HepG2 (cell line): ENCODE measurements around the gene CPT1B.

Experiments used
- CTCF ChIP-seq: sonication (generic); formaldehyde crosslinking; IDR thresholded peaks from 2 replicates; pipeline ENCODE4 v1.5.0; 2020; ENCODE audit warnings: mild to moderate bottlenecking, missing genetic modification reagents, moderate library complexity
- MYC ChIP-seq: sonication (generic); formaldehyde crosslinking; IDR thresholded peaks from 2 replicates; pipeline ENCODE4 v1.9.0; 2021; ENCODE audit warnings: missing genetic modification reagents, borderline replicate concordance
- NCOA2 ChIP-seq: sonication (generic); formaldehyde crosslinking; IDR thresholded peaks from 2 replicates; pipeline ENCODE4 v1.8.0; 2022; ENCODE audit warnings: inconsistent platforms
- POLR2A ChIP-seq, 2 experiments: IDR thresholded peaks; 2 replicates each; pipeline ENCODE4 v1.6.1; 2011; ENCODE audit warnings: low read depth in 2 of 2, low read length in 2 of 2, mild to moderate bottlenecking in 1 of 2, moderate library complexity in 1 of 2; ENCODE audit not compliant: insufficient read depth in 1 of 2
- RELA ChIP-seq: sonication (generic); formaldehyde crosslinking; IDR thresholded peaks from 2 replicates; pipeline ENCODE4 v1.4.0; 2020; ENCODE audit warnings: missing genetic modification reagents
- TAF1 ChIP-seq: sonication (generic); formaldehyde crosslinking; IDR thresholded peaks from 2 replicates; pipeline ENCODE4 v1.4.0; 2020; ENCODE audit warnings: missing genetic modification reagents
- YY1 ChIP-seq: IDR thresholded peaks from 2 replicates; pipeline ENCODE4 v1.6.1; 2011; ENCODE audit warnings: low read length, low read depth, moderate library complexity, mild to moderate bottlenecking; ENCODE audit not compliant: insufficient read depth, insufficient replicate concordance

GRCh38 chr22:50521710-50522109, 56.5 kb downstream of the CPT1B start:
- TF ChIP-seq RELA (CRISPR knock-in tag) = no peak
- no peak for TF ChIP-seq NCOA2
- no peak for TF ChIP-seq TAF1
- no peak for TF ChIP-seq YY1
- TF ChIP-seq CTCF = no peak
- no peak for TF ChIP-seq MYC (CRISPR knock-in tag)
- no peak for TF ChIP-seq POLR2A (IDR thresholded peaks at IDR 0.05; ENCODE audit: insufficient read depth in 1 of 2, low read depth in 2 of 2, low read length in 2 of 2)
